DND-41 (cell line): Measurements from ENCODE around the gene L3MBTL3.

ENCODE experiments used
- EZH2 ChIP-seq: IDR thresholded peaks from 3 replicates; pipeline ENCODE4 v1.6.1; 2012; ENCODE audit warnings: borderline replicate concordance, low read depth, mild to moderate bottlenecking, moderate library complexity, low read length, inconsistent platforms; ENCODE audit not compliant: severe bottlenecking
- TF ChIP-seq, protein P1 (sequence below): IDR thresholded peaks from 2 replicates; pipeline ENCODE4 v1.5.1; 2012; ENCODE audit warnings: borderline replicate concordance, low read length, moderate library complexity, mild to moderate bottlenecking; ENCODE audit not compliant: poor library complexity, severe bottlenecking; ENCODE audit errors: extremely low read depth

DNA sequence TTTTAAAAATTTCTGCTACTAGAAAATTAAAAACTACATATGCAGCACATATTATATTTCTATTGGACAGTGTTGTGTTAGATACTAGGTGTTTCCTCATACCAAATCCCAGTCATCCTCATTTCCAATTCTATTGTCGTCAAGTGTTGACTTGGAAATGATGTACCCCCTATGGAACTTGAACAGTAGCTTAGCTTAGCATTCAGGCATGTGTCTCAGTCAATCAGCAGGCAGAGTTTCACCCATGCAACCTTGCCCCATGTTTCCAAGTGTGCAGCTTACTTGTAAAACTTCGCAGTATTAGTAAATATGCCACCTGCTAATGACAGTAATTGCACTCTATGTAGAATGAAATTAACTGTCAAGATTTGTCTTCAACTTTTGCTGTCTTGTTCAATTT lies 144.9 kb downstream of the L3MBTL3 start:
- TF ChIP-seq, protein P1, sequence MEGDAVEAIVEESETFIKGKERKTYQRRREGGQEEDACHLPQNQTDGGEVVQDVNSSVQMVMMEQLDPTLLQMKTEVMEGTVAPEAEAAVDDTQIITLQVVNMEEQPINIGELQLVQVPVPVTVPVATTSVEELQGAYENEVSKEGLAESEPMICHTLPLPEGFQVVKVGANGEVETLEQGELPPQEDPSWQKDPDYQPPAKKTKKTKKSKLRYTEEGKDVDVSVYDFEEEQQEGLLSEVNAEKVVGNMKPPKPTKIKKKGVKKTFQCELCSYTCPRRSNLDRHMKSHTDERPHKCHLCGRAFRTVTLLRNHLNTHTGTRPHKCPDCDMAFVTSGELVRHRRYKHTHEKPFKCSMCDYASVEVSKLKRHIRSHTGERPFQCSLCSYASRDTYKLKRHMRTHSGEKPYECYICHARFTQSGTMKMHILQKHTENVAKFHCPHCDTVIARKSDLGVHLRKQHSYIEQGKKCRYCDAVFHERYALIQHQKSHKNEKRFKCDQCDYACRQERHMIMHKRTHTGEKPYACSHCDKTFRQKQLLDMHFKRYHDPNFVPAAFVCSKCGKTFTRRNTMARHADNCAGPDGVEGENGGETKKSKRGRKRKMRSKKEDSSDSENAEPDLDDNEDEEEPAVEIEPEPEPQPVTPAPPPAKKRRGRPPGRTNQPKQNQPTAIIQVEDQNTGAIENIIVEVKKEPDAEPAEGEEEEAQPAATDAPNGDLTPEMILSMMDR = no peak
- TF ChIP-seq EZH2 = no peak
